Stimulated activated naive CD8-positive, alpha-beta T cell treated with anti-CD3 and anti-CD28 coated beads, Interleukin-15, Interleukin-2, amounts not matched to agents 100 U/mL and 50 U/mL, for 24 hours (primary cell): ENCODE results near the gene KLF11.
"Not testable (repeated sequence)": the region's sequence is repeated elsewhere in the genome, so short reads cannot be mapped to it uniquely, and the experiment has no call there.

Experiments used
- ATAC-seq: fragments of 150-1000 bp; cut with Tn5 transposase; one replicate; pipeline ENCODE4 v1.10.0; 2021
- DNase-seq: peaks from one replicate; pipeline ENCODE4 v3.0.0; 2021

Gene KLF11

GRCh38 chr2:10009811-10010781 lies 33.3 kb upstream of the KLF11 start:
- no peak for DNase-seq
- peak; percentile 15 for ATAC-seq

GRCh38 chr2:10010861-10011605 lies 32.3 kb upstream of the KLF11 start:
- ATAC-seq, DNase-seq: not testable (repeated sequence)

GRCh38 chr2:10011606-10012325 lies 31.6 kb upstream of the KLF11 start:
- ATAC-seq, DNase-seq: not testable (repeated sequence)

- ATAC-seq = not testable (repeated sequence)
These were observed 30.9 kb upstream of the KLF11 start for GRCh38 chr2:10012366-10012962.

GRCh38 chr2:10012963-10013461 lies 30.3 kb upstream of the KLF11 start:
- ATAC-seq = no peak

More at GRCh38 chr2:10012366-10012962, 30.9 kb upstream of the KLF11 start:
- not testable (repeated sequence) for DNase-seq

GRCh38 chr2:10013651-10014417 lies 29.5 kb upstream of the KLF11 start:
- not testable (repeated sequence) for ATAC-seq

More at GRCh38 chr2:10012963-10013461, 30.3 kb upstream of the KLF11 start:
- DNase-seq = no peak

GRCh38 chr2:10014418-10015190 lies 28.7 kb upstream of the KLF11 start:
- DNase-seq (no peak), ATAC-seq (no peak)

More at GRCh38 chr2:10013651-10014417, 29.5 kb upstream of the KLF11 start:
- DNase-seq = not testable (repeated sequence)

- not testable (repeated sequence) for ATAC-seq, DNase-seq
These were observed 27.9 kb upstream of the KLF11 start for GRCh38 chr2:10015376-10015989.

- no peak for DNase-seq
- ATAC-seq = no peak
These were observed 27.1 kb upstream of the KLF11 start for GRCh38 chr2:10016001-10016801.

- no peak for ATAC-seq
- DNase-seq = no peak
These were observed 26.5 kb upstream of the KLF11 start for GRCh38 chr2:10016802-10017258.

- ATAC-seq = no peak
- DNase-seq = no peak
These were observed 25.9 kb upstream of the KLF11 start for GRCh38 chr2:10017313-10017941.

GRCh38 chr2:10019174-10019573 lies 24.2 kb upstream of the KLF11 start:
- no peak for ATAC-seq
- no peak for DNase-seq

- ATAC-seq = no peak
- DNase-seq = no peak
These were observed 23.5 kb upstream of the KLF11 start for GRCh38 chr2:10019602-10020400.

GRCh38 chr2:10022041-10022421 lies 21.3 kb upstream of the KLF11 start:
- DNase-seq = no peak
- no peak for ATAC-seq

GRCh38 chr2:10022445-10022844 lies 20.9 kb upstream of the KLF11 start:
- ATAC-seq (no peak), DNase-seq (no peak)

- DNase-seq = no peak
These were observed 20.2 kb upstream of the KLF11 start for GRCh38 chr2:10022966-10023662.

More at GRCh38 chr2:10022966-10023662, 20.2 kb upstream of the KLF11 start:
- no peak for ATAC-seq
